K562 (cell line): Measurements from ENCODE around the gene ATE1. TPM values are rescaled to one million over a fixed set of nuclear protein-coding genes. Genes with fewer than 3 reads are reported as not detected.

ENCODE experiments used
- ATAC-seq: fragments of 200-7000 bp; cut with Tn5 transposase; 3 replicates; pipeline ENCODE4 v1.9.1; 2020; ENCODE audit warnings: moderate library complexity
- BruUV-seq: library from RNA; stranded (reverse); fragments of 400-500 nt; replicated peaks from 2 replicates; lab custom pipeline; 2021; lab: Mats Ljungman, UMichigan
- CTCF ChIA-PET: fragments of 300-600 bp; formaldehyde crosslinking; extraction: SDS; loops from one replicate; lab custom pipeline; 2021; ENCODE audit warnings: low intra/inter-chr PET ratio; lab: Yijun Ruan, JAX
- POLR2A ChIA-PET: fragments of 300-600, 350-650 bp; sonication (Branson Sonifier 250); formaldehyde crosslinking; extraction: SDS; loops from one replicate; lab custom pipeline; 2021; ENCODE audit warnings: antibody characterized with exemption, inconsistent platforms; lab: Yijun Ruan, JAX
- DNase-seq, 4 experiments: peaks; one replicate each; pipeline versions ENCODE4 v3.0.0 to v3.0.0-alpha.2; 2011 to 2018; ENCODE audit warnings: low spot score in 3 of 4, mixed read lengths in 3 of 4; ENCODE audit errors: extremely low read depth in 1 of 4
- FAIRE-seq: peaks from 2 replicates; lab custom pipeline; 2011; peaks lifted over from hg19 to GRCh38; lab: Jason Lieb, UNC
- H2AFZ ChIP-seq: 2 replicates; pipeline ENCODE4 v1.6.0; 2011; ENCODE audit warnings: low read depth, low read length, control low read depth, inconsistent platforms
- H3K27ac ChIP-seq: fragments of 200-600 bp; 3 replicates; pipeline ENCODE4 v1.8.0; 2011; ENCODE audit warnings: low read depth, mild to moderate bottlenecking, control low read depth, inconsistent platforms, low read length, moderate library complexity, mixed read lengths; ENCODE audit errors: extremely low read depth
- H3K27me3 ChIP-seq, 2 experiments: fragments of 300-600 bp in 1 of 2; 2 replicates in 1 of 2; 3 replicates in 1 of 2; pipeline versions ENCODE4 v1.6.0 to v1.8.0; 2011; ENCODE audit warnings: inconsistent platforms in 2 of 2, low read length in 2 of 2, mild to moderate bottlenecking in 1 of 2, mixed read lengths in 1 of 2, moderate library complexity in 1 of 2; ENCODE audit not compliant: control insufficient read depth in 2 of 2, insufficient read depth in 2 of 2
- H3K36me3 ChIP-seq: fragments of 300-600 bp; 3 replicates; pipeline ENCODE4 v1.8.0; 2011; ENCODE audit warnings: mild to moderate bottlenecking, low read length, inconsistent platforms; ENCODE audit not compliant: control insufficient read depth, insufficient read depth
- H3K4me1 ChIP-seq, 2 experiments: fragments of 200-600 bp in 1 of 2; replicated peaks in 1 of 2; 2 replicates in 1 of 2; 3 replicates in 1 of 2; pipeline versions ENCODE4 v1.5.1 to v1.8.0; 2011; ENCODE audit warnings: inconsistent platforms in 2 of 2, low read length in 2 of 2, mild to moderate bottlenecking in 1 of 2, mixed read lengths in 1 of 2, moderate library complexity in 1 of 2; ENCODE audit not compliant: control insufficient read depth in 2 of 2, insufficient read depth in 2 of 2
- H3K4me2 ChIP-seq: 2 replicates; pipeline ENCODE4 v1.6.1; 2011; ENCODE audit warnings: low read length, control low read depth, inconsistent platforms, mixed read lengths; ENCODE audit not compliant: insufficient read depth
- H3K4me3 ChIP-seq: fragments of 200-600 bp; sonication (generic), shearing (Covaris generic); 2 replicates; pipeline ENCODE4 v1.5.1; 2016; ENCODE audit warnings: control low read depth, inconsistent platforms
- H3K79me2 ChIP-seq: fragments of 200-600 bp; 3 replicates; pipeline ENCODE4 v1.8.0; 2011; ENCODE audit warnings: low read length, inconsistent platforms; ENCODE audit not compliant: control insufficient read depth, insufficient read depth
- H3K9ac ChIP-seq, 2 experiments: 2 replicates each; pipeline versions ENCODE4 v1.6.0 to v1.6.1; 2011; ENCODE audit warnings: low read depth in 2 of 2, low read length in 2 of 2, control low read depth in 1 of 2, inconsistent platforms in 1 of 2, mild to moderate bottlenecking in 1 of 2, mixed read lengths in 1 of 2; ENCODE audit not compliant: insufficient read depth in 1 of 2
- H3K9me1 ChIP-seq: one replicate; pipeline ENCODE4 v1.6.0; 2011; ENCODE audit warnings: inconsistent platforms, mild to moderate bottlenecking, low read length, moderate library complexity; ENCODE audit not compliant: control insufficient read depth, insufficient read depth
- H3K9me3 ChIP-seq: replicated peaks from 2 replicates; pipeline ENCODE4 v1.5.1; 2011; ENCODE audit warnings: low read depth, low read length, inconsistent platforms; ENCODE audit not compliant: control insufficient read depth, insufficient read depth
- H4K20me1 ChIP-seq: replicated peaks from 2 replicates; pipeline ENCODE4 v1.6.1; 2011; ENCODE audit warnings: low read length, inconsistent platforms, mixed read lengths; ENCODE audit not compliant: control insufficient read depth, insufficient read depth
- CBFA2T3 ChIP-seq: fragments of 450-650 bp; IDR thresholded peaks from 2 replicates; pipeline ENCODE4 v1.6.1; 2017
- CTCF ChIP-seq, 3 experiments: IDR thresholded peaks in 2 of 3; conservative IDR thresholded peaks in 1 of 3; 2 replicates each; pipeline ENCODE4 v1.5.1; 2011 to 2012; ENCODE audit warnings: low read length in 3 of 3, mild to moderate bottlenecking in 3 of 3, control low read depth in 2 of 3, improper control_type of control experiment in 1 of 3, inconsistent platforms in 1 of 3, low read depth in 1 of 3, mixed read lengths in 1 of 3, moderate library complexity in 1 of 3; ENCODE audit not compliant: insufficient read depth in 2 of 3
- NR3C1 ChIP-seq: sonication (generic); formaldehyde crosslinking; IDR thresholded peaks from 2 replicates; pipeline ENCODE4 v1.8.1; 2022; ENCODE audit warnings: missing genetic modification reagents
- SPI1 ChIP-seq: IDR thresholded peaks from 2 replicates; pipeline ENCODE4 v1.6.1; 2011; ENCODE audit warnings: low read depth, low read length, control low read depth, borderline replicate concordance
- ZBTB7A ChIP-seq: IDR thresholded peaks from 2 replicates; pipeline ENCODE4 v1.6.1; 2011; ENCODE audit warnings: low read depth, mild to moderate bottlenecking, low read length, moderate library complexity, borderline replicate concordance; ENCODE audit not compliant: control insufficient read depth
- ZKSCAN8 ChIP-seq: fragments of 200-800 bp; sonication (Bioruptor generic); IDR thresholded peaks from 2 replicates; pipeline ENCODE4 v1.6.1; 2016; ENCODE audit warnings: missing genetic modification characterization, missing compliant biosample characterization
- WGBS: fragments of 100-300 bp; shearing (Covaris generic); methylation state at CpG from one replicate; pipeline ENCODE4 v1.1.6; 2016; ENCODE audit warnings: low coverage, mixed read lengths; ENCODE audit not compliant: insufficient coverage; ENCODE audit errors: missing lambda C conversion rate; 5-methylcytosine and 5-hydroxymethylcytosine counted together
- in situ Hi-C: fragments of 300-500 bp; cut with MboI; formaldehyde crosslinking; loops from 4 replicates; pipeline ENCODE4 v1.15.0; 2018; ENCODE audit warnings: inconsistent platforms, mixed read lengths
- intact Hi-C: fragments of 100-400 bp; cut with micrococcal nuclease; formaldehyde crosslinking; loops from 2 replicates; pipeline ENCODE4 v1.14.2; 2022
- polyA plus RNA-seq, 8 experiments: library from polyadenylated mRNA; depleted of rRNA in 4 of 8; stranded (reverse) in 5 of 8; unstranded in 3 of 8; fragments of >200 nt; fragmentation: Nextera tagmentation in 2 of 8; fragmentation: Illumina TruSeq in 1 of 8; extraction: Ambion mirVana in 2 of 8; extraction: Trizol in 1 of 8; gene quantifications; 2 replicates each; pipeline versions ENCODE4 v1.2.1 to v1.2.3, GENCODE V29; 2011 to 2014; ENCODE audit warnings: inconsistent platforms in 1 of 8, missing spikeins in 1 of 8
- total RNA-seq, 7 experiments: library from RNA; depleted of rRNA in 6 of 7; stranded (reverse); fragments of >200 nt in 6 of 7; fragmentation: Illumina TruSeq in 2 of 7; extraction: Trizol in 2 of 7; gene quantifications; 2 replicates each; pipeline versions ENCODE4 v1.2.1 to v1.2.3, GENCODE V29; 2011 to 2021; ENCODE audit warnings: low replicate concordance in 1 of 7

The ATE1 gene
- total and polyA plus RNA-seq, 9 of the 15 experiments (the other 6 are each of a cell fraction or from before 2014, with no cell fraction given): 3.0 to 14.2 (median 8.8) TPM

- peak overlapping the region; percentile 72 for H3K4me2 ChIP-seq
- H4K20me1 ChIP-seq: no peaks in the 10 kb centered on the region
- no peak for FAIRE-seq
- DNase-seq: peak in 1 of 4 experiments; percentile 4
- peaks cover 16% of the 10 kb centered on the region for H3K79me2 ChIP-seq
- peak overlapping the region; percentile 55; the same call in 1 of the 2 replicates for H2AFZ ChIP-seq
- BruUV-seq: no TSS peak
- intact Hi-C loops (no loop called here), in situ Hi-C loops (no loop called here)
- ChIA-PET POLR2A (interaction anchor here (1.4 kb wide), 1 partner anchor 9 kb away, joined by 5 read pairs; no protein-coding TSS in a partner anchor), CTCF (no interaction called here)
- no peaks in the 10 kb centered on the region for H3K9me3 ChIP-seq
- peak overlapping the region; percentile 83 to 94; a peak in 3 of 4 replicates for H3K9ac ChIP-seq
- no peaks in the 10 kb centered on the region for H3K27me3 ChIP-seq
- no peak overlapping the region; the same call in 2 of the 3 replicates for H3K27ac ChIP-seq
- WGBS: 53% methylated on average over 7 of the region's 21 CpGs
- peaks cover 3 to 14% of the 10 kb centered on the region in 2 experiments; a peak in 3 of 5 replicates for H3K4me1 ChIP-seq
- TF ChIP-seq ZKSCAN8 (CRISPR knock-in tag) (no peak), ZBTB7A (peak; percentile 84; the same call in 1 of the 2 replicates), NR3C1 (0 out of 2 replicates have a peak, but pooled peaks have one; percentile 25), CTCF (IDR thresholded peaks at IDR 0.05 in 2 of 3, conservative IDR thresholded peaks at IDR 0.05 in 1 of 3; ENCODE audit: insufficient read depth in 2 of 3, low read depth in 1 of 3, low read length in 3 of 3) (peak in 1 of 3 experiments; percentile 7; a peak in 1 of 6 replicates), SPI1 (0 out of 2 replicates have a peak, but pooled peaks have one; percentile 27), CBFA2T3 (no peak)
- no peak for ATAC-seq
- H3K36me3 ChIP-seq: peaks cover 14% of the 10 kb centered on the region; the same call in 2 of the 3 replicates
- no peaks in the 10 kb centered on the region for H3K9me1 ChIP-seq
- peak overlapping the region; percentile 88 for H3K4me3 ChIP-seq
Measured at GRCh38 chr10:121975295-121976086, 47.7 kb upstream of the ATE1 start.
